Fibroblast of skin of abdomen (primary cell): Measurements from ENCODE around the gene PTBP1.

Experiments
- DNase-seq: peaks from one replicate; pipeline ENCODE4 v3.0.0-alpha.2; 2013

PTBP1 gene

GRCh38 chr19:855566-856120 is 58.4 kb downstream of the PTBP1 start:
- no peak for DNase-seq

GRCh38 chr19:858284-858683 is 61.0 kb downstream of the PTBP1 start:
- DNase-seq, result no peak

- no peak for DNase-seq
Measured at GRCh38 chr19:858868-859843, 61.9 kb downstream of the PTBP1 start, which contains the start of gene CFD. Gene CFD (plus strand): TSS chr19:859664. CDS start chr19:859690, 26 bp downstream.

GRCh38 chr19:861141-861755 is 64.0 kb downstream of the PTBP1 start:
- DNase-seq, result no peak
